Skeletal muscle satellite cell (primary cell): ENCODE measurements around the gene BCAS3.
A peak's percentile ranks its signal among the peaks of the same experiment; 100 is the strongest.

Source experiments
- H3K27me3 ChIP-seq: 2 replicates; pipeline ENCODE4 v1.7.0; 2013; ENCODE audit warnings: low read length; ENCODE audit not compliant: control insufficient read depth, insufficient read depth
- H3K36me3 ChIP-seq: 2 replicates; pipeline ENCODE4 v1.7.0; 2013; ENCODE audit warnings: mild to moderate bottlenecking, control low read depth, low read length; ENCODE audit not compliant: insufficient read depth
- H3K4me1 ChIP-seq: 2 replicates; pipeline ENCODE4 v1.7.0; 2013; ENCODE audit warnings: low read length; ENCODE audit not compliant: control insufficient read depth, insufficient read depth
- H3K4me2 ChIP-seq: 2 replicates; pipeline ENCODE4 v1.7.0; 2013; ENCODE audit warnings: mild to moderate bottlenecking, low read length
- H3K4me3 ChIP-seq: 2 replicates; pipeline ENCODE4 v1.7.0; 2013; ENCODE audit warnings: low read length
- H3K9ac ChIP-seq: 2 replicates; pipeline ENCODE4 v1.7.0; 2013; ENCODE audit warnings: mild to moderate bottlenecking, low read depth, low read length, moderate library complexity
- H3K9me3 ChIP-seq: replicated peaks from 2 replicates; pipeline ENCODE4 v1.7.0; 2013; ENCODE audit warnings: mild to moderate bottlenecking, control low read depth, low read length

Gene BCAS3

DNA sequence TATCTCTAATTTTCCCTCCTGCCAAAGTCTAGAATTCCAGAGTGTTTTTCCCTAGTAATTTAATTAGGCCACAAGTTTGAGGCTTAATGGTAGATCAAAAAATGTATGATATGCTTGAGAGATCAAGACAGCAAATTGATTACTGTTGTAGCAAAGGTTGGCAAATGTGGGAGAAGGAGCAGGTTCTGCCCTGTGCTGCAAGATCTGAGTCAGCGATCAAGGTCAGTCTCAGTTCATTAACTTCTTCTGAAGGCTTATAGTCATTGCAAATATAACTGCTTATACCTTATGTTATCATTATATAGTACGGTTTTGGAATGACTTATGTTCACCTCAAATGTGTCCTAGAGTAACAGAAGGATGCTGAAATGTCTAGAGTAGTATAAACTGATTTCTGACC, 490.9 kb downstream of the BCAS3 start:
- Histone ChIP-seq H3K4me3 (no peak overlapping the region), H3K9ac (no peak overlapping the region), H3K36me3 (no peaks in the 10 kb centered on the region), H3K4me1 (no peaks in the 10 kb centered on the region), H3K9me3 (no peaks in the 10 kb centered on the region), H3K4me2 (no peak overlapping the region), H3K27me3 (no peaks in the 10 kb centered on the region)

DNA sequence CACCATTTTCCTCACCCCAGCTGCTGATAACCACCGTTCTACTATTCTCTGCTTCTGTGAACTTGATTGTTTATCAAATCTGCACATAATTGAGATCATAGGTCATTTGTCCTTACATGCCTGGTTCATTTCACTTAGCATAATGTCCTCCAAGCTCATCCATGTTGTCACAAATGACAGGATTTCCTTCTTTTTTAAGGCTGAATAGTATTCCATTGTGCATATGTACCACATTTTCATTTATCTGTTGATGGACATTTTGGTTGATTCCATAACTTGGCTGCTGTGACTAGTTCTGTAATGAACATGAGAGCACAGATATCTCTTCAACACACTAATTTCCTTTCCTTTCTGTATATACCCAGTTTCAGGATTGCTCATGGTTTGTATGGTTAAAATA, 496.7 kb downstream of the BCAS3 start:
- no peak overlapping the region for H3K4me2 ChIP-seq

DNA sequence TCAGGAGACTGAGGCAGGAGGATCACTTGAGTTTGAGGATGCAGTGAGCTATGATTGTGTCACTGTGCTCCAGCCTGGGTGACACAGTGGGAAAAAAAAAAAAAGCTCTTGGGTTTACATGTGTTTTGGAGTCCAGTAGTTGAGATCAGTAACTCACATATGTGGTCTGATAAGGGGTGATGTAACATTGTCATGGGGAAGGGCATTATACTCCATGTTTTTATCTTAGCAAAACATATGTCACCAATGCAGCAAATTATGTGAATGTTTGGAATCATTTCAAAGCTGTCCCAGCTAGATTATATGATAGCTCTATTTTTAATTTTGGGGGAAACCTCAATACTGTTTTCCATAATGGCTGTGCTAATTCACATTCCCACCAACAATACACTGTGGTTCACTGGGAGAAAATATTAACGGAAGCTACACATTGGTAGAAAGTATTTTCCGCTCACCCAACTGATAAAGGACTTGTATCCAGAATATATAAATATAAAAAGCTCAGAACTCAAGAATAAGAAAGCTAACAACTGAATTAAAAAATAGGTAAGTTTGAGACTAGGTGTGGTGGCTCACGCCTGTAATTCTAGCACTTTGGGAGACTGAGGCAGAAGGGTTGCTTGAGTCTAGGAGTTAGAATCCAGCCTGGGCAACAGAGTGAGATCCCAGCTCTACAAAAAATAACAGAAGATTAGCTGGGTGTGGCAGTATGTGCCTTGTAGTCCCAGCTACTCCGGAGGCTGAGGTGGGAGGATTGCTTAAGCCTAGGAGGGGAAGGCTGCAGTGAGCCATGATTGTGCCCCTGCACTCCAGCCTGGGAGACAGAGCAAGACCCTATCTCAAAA, 497.9 kb downstream of the BCAS3 start:
- no peak overlapping the region for H3K4me3 ChIP-seq
- no peaks in the 10 kb centered on the region for H3K36me3 ChIP-seq
- no peaks in the 10 kb centered on the region for H3K9me3 ChIP-seq
- H3K4me2 ChIP-seq = no peak overlapping the region
- H3K27me3 ChIP-seq = no peaks in the 10 kb centered on the region
- no peaks in the 10 kb centered on the region for H3K4me1 ChIP-seq
- no peak overlapping the region for H3K9ac ChIP-seq

More for the DNA sequence above, 496.7 kb downstream of the BCAS3 start:
- H3K4me3 ChIP-seq = no peak overlapping the region
- no peaks in the 10 kb centered on the region for H3K27me3 ChIP-seq
- no peaks in the 10 kb centered on the region for H3K36me3 ChIP-seq
- no peak overlapping the region for H3K9ac ChIP-seq
- no peaks in the 10 kb centered on the region for H3K9me3 ChIP-seq
- no peaks in the 10 kb centered on the region for H3K4me1 ChIP-seq

DNA sequence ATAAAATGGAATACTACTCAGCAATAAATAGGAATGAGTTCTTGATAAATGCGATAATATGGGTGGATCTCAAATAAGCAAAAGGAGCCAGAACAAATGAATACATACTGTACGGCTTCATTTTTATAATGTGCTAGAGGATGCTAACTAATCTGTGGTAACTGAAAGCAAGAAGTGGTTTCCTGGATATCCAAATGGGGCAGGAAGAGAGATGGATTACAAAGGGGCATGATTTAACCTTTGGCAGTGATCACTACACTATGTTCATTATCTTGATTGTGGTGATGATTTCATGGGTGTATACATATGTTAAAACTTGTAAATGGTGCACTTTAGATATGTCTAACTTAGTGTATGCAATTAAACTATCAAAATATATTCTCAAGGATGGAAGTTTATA, 499.7 kb downstream of the BCAS3 start:
- H3K4me1 ChIP-seq = no peaks in the 10 kb centered on the region
- H3K9me3 ChIP-seq = no peaks in the 10 kb centered on the region
- H3K4me2 ChIP-seq = no peak overlapping the region
- no peaks in the 10 kb centered on the region for H3K36me3 ChIP-seq
- H3K4me3 ChIP-seq = no peak overlapping the region
- H3K9ac ChIP-seq = no peak overlapping the region
- no peaks in the 10 kb centered on the region for H3K27me3 ChIP-seq

DNA sequence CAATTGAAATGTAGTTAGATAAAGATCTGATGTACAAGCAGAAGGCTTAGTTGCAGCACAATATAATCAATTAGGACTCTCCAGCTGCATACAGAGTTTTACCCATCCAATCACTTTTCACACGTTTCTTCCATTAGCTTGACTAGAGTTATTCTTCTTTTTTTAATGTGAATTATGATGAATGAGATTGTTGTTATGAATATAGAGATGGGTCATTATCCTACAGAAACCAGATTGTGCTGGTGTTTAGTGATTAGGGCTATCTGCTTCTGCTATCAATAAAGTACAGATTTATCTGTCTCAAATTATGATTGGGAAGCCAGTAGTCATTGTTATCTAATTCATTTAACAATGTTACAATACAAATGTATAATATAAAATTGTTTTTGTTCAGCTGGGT, 500.6 kb downstream of the BCAS3 start:
- no peaks in the 10 kb centered on the region for H3K4me1 ChIP-seq
- H3K27me3 ChIP-seq = no peaks in the 10 kb centered on the region
- no peak overlapping the region for H3K9ac ChIP-seq
- H3K4me2 ChIP-seq = no peak overlapping the region
- no peaks in the 10 kb centered on the region for H3K9me3 ChIP-seq
- no peaks in the 10 kb centered on the region for H3K36me3 ChIP-seq
- H3K4me3 ChIP-seq = no peak overlapping the region

DNA sequence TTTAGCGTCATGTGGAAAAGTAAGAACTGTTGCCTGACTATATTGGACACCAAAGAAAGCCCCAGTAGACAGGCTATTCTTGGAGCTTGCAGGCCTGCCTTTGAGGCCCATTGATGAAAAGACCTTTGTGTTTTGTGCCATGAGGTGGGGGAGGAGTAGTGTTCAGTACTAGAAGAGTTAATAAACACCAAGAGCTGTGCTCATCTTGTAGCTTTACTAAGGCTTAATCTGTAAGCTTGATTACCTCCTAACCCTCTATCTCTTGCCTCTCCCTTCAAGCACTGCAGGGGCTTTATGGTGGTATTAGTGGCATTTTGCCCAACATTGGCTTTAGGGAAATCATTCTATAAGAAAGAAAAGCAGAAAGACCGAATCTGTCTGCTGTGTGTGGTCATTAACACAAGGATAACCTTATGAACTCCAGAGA, 501.7 kb downstream of the BCAS3 start:
- H3K36me3 ChIP-seq = no peaks in the 10 kb centered on the region
- no peak overlapping the region for H3K4me2 ChIP-seq
- no peak overlapping the region for H3K4me3 ChIP-seq
- no peaks in the 10 kb centered on the region for H3K4me1 ChIP-seq
- H3K9me3 ChIP-seq = no peaks in the 10 kb centered on the region
- no peak overlapping the region for H3K9ac ChIP-seq
- no peaks in the 10 kb centered on the region for H3K27me3 ChIP-seq

DNA sequence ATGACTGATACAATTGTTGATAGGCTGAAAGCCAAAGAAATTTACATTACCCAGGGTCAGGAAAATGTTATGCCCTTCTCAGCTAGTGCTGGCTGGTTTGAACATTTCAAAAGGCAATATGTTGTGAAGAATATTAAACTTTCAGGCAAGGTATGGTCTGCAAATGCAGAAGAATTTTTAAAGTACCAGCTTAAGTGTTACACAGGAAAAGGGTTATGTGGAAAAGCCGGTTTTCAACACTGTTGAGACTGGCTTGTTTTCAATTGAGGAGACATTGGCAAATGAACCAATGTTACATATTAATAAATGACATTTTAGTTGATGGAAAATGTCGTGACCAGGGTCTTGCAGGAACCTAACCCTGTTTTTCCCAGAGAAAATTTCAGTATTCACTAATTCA, 506.1 kb downstream of the BCAS3 start:
- H3K27me3 ChIP-seq = no peaks in the 10 kb centered on the region
- no peaks in the 10 kb centered on the region for H3K9me3 ChIP-seq
- H3K9ac ChIP-seq = no peak overlapping the region
- H3K4me2 ChIP-seq = no peak overlapping the region
- no peaks in the 10 kb centered on the region for H3K36me3 ChIP-seq
- no peaks in the 10 kb centered on the region for H3K4me1 ChIP-seq
- no peak overlapping the region for H3K4me3 ChIP-seq

DNA sequence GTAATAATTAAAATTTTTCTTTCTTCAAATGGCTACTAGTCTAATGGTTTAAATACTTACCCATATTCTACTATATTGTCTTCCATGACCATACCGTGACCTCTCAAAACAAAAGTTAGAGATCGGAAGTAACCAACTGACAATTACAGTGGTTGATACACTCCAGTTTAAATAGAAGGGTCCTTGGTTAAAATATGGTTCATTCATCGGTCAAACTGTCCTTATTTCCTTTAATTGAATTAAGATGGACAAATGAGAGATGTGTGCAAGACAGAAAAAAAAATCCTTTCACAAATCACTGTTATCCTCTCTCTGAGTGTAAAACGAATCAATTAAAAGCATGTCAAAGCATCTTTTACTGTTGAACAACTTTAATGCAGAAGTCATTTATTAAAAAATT, 507.7 kb downstream of the BCAS3 start:
- no peaks in the 10 kb centered on the region for H3K36me3 ChIP-seq
- no peak overlapping the region for H3K9ac ChIP-seq
- H3K9me3 ChIP-seq = no peaks in the 10 kb centered on the region
- no peak overlapping the region for H3K4me2 ChIP-seq
- H3K27me3 ChIP-seq = no peaks in the 10 kb centered on the region
- no peak overlapping the region for H3K4me3 ChIP-seq
- no peaks in the 10 kb centered on the region for H3K4me1 ChIP-seq

DNA sequence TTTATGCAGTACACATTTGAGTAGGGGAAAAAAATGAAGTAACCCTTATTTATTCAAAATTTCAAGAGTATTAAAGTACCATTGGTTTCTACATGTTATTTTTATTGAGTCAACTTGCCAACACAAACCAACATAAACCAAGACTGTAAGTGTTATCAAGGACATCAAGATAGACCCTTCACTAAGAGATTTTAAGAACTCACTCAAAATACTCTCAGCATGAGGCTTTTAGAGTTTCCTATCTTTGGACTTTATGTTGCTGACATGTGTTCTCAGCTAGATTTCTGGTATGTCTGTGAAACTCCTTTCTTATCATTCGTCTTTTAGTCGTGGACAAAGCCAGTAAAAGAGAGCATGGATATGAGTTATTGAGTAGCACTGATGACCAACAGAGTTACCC, 509.4 kb downstream of the BCAS3 start:
- Histone ChIP-seq H3K27me3 (no peaks in the 10 kb centered on the region), H3K4me3 (no peak overlapping the region), H3K9ac (no peak overlapping the region), H3K4me2 (no peak overlapping the region), H3K36me3 (no peaks in the 10 kb centered on the region), H3K9me3 (no peaks in the 10 kb centered on the region), H3K4me1 (no peaks in the 10 kb centered on the region)

DNA sequence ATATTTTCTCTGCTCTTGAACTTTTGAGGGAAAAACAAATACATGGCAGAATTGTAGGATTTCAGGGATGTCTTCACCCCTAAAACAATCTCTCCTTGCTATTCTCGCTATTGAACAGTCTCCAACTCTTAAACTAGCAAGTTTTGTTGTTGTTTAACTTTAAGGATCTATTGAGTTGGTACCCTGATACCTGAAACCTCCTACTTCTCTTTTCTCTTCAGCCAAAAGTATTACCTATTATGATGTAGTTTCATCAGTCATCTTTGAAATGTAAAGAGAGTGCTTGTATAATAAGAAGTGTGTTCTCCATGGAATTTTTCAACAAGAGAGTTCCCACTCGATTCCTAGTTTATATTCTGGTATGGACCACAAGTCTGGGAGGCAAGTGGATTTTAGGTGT, 510.4 kb downstream of the BCAS3 start:
- Histone ChIP-seq H3K4me3 (no peak overlapping the region), H3K36me3 (no peaks in the 10 kb centered on the region), H3K27me3 (no peaks in the 10 kb centered on the region), H3K9ac (no peak overlapping the region), H3K4me1 (no peaks in the 10 kb centered on the region), H3K4me2 (no peak overlapping the region), H3K9me3 (no peaks in the 10 kb centered on the region)

DNA sequence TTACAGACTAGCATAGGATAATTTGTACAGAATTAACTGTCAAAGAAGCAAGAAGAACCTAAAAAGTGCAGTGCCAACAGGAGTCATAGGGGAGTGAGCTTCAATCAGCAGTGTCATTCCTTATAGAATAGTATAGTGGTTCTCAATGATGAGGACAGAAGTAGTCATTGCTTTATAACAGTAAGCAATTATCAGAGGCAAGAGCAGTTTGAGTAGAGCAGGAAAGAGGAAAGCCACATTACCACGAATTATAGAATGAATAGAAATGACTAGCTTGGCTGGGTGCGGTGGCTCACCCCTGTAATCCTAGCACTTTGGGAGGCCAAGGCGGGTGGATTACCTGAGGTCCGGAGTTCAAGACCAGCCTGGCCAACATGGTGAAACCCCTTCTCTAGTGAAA, 512.3 kb downstream of the BCAS3 start:
- Histone ChIP-seq H3K4me2 (no peak overlapping the region), H3K9me3 (no peaks in the 10 kb centered on the region), H3K4me1 (no peaks in the 10 kb centered on the region), H3K36me3 (no peaks in the 10 kb centered on the region), H3K27me3 (no peaks in the 10 kb centered on the region), H3K9ac (no peak overlapping the region), H3K4me3 (no peak overlapping the region)

DNA sequence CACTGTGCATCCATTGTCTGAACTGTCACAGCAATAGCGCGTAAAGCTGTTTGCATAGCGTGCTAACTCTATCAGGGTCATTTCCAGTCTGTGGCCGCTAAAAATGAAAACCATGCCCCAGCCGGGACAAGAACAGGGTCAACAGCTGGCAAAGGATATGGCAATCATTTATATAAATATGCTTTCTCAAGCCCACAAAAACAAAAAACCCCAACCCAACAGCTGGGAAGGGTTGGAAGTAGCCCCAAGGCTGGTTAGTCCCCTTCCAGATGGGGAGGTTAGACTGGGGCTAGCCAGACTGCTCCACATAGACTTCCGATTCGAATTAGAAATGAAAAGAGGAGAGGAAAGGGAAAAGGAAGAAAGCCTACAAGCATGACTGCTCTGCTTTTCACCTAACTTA, 518.7 kb downstream of the BCAS3 start:
- Histone ChIP-seq H3K4me2 (peak overlapping the region; percentile 44), H3K4me1 (peaks cover 32% of the 10 kb centered on the region), H3K27me3 (no peaks in the 10 kb centered on the region), H3K36me3 (no peaks in the 10 kb centered on the region), H3K4me3 (peak overlapping the region; percentile 3), H3K9me3 (no peaks in the 10 kb centered on the region), H3K9ac (no peak overlapping the region)
